Activated T-helper 1 cell treated with anti-CD3 and anti-CD28 coated beads, Interleukin-12 subunit alpha, Interleukin-12 subunit beta, Interleukin-2, Interleukin-4 antibody, amounts not matched to agents 30 ng/mL and 10 ng/mL and 1 ng/mL, durations not matched to agents 14 hours and 24 hours and 36 hours (primary cell): Measurements from ENCODE around the gene SEMA4D. TPM values are rescaled to one million over a fixed set of nuclear protein-coding genes. Genes with fewer than 3 reads are reported as not detected.
"Not testable (repeated sequence)": the region's sequence is repeated elsewhere in the genome, so short reads cannot be mapped to it uniquely, and the experiment has no call there.

ENCODE experiments used
- DNase-seq: peaks from one replicate; pipeline ENCODE4 v3.0.0; 2021; ENCODE audit warnings: low spot score
- H3K27ac Mint-ChIP-seq: one replicate; pipeline ENCODE4 v1.8.0; 2021; ENCODE audit warnings: mild to moderate bottlenecking, mixed read lengths
- H3K27me3 Mint-ChIP-seq: one replicate; pipeline ENCODE4 v1.8.0; 2022; ENCODE audit warnings: mild to moderate bottlenecking, moderate library complexity, mixed read lengths; ENCODE audit not compliant: insufficient read depth
- H3K36me3 Mint-ChIP-seq: one replicate; pipeline ENCODE4 v1.8.0; 2021; ENCODE audit warnings: low read depth, mixed read lengths
- H3K4me1 Mint-ChIP-seq: one replicate; pipeline ENCODE4 v1.8.0; 2021; ENCODE audit warnings: low read depth, mixed read lengths
- H3K4me3 Mint-ChIP-seq: one replicate; pipeline ENCODE4 v1.8.0; 2021; ENCODE audit warnings: mild to moderate bottlenecking, moderate library complexity, mixed read lengths
- H3K9me3 Mint-ChIP-seq: one replicate; pipeline ENCODE4 v1.8.0; 2021; ENCODE audit warnings: mixed read lengths
- intact Hi-C: fragments of 100-400 bp; cut with micrococcal nuclease; formaldehyde crosslinking; loops from one replicate; pipeline ENCODE4 v1.15.1; 2024
- total RNA-seq: library from RNA; stranded (reverse); gene quantifications from 2 replicates; pipeline ENCODE4 v1.2.3, GENCODE V29; 2022

The SEMA4D gene
- total RNA-seq, 1 donor from 2014 or later = 388 TPM

DNA sequence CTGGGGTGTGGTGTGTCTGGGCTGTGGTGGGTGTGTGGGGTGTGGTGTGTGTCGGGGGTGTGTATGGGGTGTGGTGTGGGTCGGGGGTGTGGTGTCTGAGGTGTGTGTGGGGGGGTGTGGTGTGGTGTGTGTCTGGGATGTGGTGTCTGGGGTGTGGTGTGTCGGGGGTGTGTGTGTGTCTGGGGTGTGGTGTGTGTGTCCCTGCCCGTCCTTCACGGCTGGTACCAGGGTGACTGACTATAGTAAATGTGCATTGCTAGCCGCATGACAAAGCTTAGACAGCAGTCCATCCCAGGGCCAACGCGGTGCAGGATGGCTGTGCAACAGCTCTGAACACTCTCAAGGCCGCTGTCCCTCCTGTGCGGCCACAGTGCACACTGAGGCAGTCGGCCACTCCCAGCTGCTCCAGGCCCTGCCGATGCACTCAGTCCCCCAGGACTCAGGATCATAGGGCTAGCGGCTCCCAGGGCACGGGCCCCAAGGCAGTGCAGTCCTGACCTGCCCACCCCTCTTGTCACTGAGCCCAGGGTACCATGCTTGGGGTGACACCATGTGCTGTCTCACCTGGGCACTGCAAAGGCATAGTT, 125.6 kb downstream of the SEMA4D start:
- Mint-ChIP-seq H3K4me3 (no peak overlapping the region), H3K4me1 (peaks cover 24% of the 10 kb centered on the region), H3K36me3 (peaks cover 18% of the 10 kb centered on the region), H3K9me3 (no peaks in the 10 kb centered on the region), H3K27ac (peak overlapping the region; percentile 64), H3K27me3 (no peaks in the 10 kb centered on the region)
- intact Hi-C loops = no loop called here
- peak; percentile 27 for DNase-seq

DNA sequence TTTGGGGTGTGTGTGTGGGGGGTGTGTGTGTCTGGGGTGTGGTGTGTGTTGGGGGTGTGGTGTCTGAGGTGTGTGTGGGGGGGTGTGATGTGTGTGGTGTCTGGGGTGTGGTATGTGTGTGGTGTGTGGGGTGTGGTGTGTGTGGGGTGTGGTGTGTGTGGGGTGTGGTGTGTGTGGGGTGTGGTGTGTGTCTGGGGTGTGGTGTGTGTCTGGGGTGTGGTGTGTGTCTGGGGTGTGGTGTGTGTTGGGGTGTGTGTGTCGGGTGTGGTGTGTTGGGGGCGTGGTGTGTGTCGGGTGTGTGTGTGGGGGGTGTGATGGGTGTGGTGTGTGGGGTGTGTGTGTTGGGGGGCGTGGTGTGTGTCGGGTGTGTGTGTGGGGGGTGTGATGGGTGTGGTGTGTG, 126.1 kb downstream of the SEMA4D start:
- intact Hi-C loops = not testable (repeated sequence)

DNA sequence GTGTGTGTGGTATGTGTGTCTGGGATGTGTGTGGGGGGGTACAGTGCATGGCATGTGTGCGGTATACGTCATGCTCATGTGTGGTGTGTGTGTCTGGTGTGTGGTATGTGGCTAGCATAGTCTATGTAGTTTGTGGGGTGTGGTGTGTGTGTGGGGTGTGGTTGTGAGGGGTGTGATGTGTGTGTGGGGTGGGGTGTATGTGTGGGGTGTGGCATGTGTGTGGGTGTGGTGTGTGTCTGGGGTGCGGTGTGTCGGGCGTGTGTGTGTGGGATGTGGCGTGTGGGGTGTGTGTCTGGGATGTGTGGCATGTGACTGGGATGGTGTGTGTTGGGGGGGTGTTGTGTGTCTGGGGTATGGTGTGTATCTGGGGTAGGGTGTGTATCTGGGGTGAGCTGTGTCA, 127.3 kb downstream of the SEMA4D start:
- no peaks in the 10 kb centered on the region for H3K27me3 Mint-ChIP-seq
- H3K9me3 Mint-ChIP-seq = no peaks in the 10 kb centered on the region
- no peak for DNase-seq
- no peak overlapping the region for H3K4me3 Mint-ChIP-seq
- peaks cover 4% of the 10 kb centered on the region for H3K36me3 Mint-ChIP-seq
- intact Hi-C loops = no loop called here
- no peak overlapping the region for H3K27ac Mint-ChIP-seq
- H3K4me1 Mint-ChIP-seq = peaks cover 9% of the 10 kb centered on the region

More for the DNA sequence above, 126.1 kb downstream of the SEMA4D start:
- H3K9me3 Mint-ChIP-seq, H3K27me3 Mint-ChIP-seq, DNase-seq, H3K27ac Mint-ChIP-seq, H3K4me3 Mint-ChIP-seq: not testable (repeated sequence)
- peaks cover 19% of the 10 kb centered on the region for H3K4me1 Mint-ChIP-seq
- H3K36me3 Mint-ChIP-seq = peaks cover 13% of the 10 kb centered on the region

DNA sequence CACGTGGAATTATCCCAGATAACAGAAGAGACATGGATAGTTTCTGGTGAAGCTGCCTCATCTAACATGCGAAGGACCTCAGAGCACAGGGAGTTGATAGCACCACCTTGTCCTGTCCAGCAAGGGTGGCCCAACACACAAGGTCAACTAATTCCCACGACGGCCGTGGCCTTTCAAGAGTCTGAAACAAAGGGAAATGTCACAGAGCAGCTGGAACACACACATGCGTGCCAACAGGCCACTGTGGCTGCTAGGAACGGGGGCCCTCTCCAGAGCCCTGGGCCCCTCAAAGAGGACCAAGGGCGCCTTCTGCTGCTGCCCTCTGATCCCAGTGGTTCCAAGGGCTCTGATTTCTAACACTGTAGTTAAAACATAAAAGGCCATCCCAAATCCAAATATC, 128.9 kb downstream of the SEMA4D start:
- no peaks in the 10 kb centered on the region for H3K27me3 Mint-ChIP-seq
- no peak overlapping the region for H3K4me3 Mint-ChIP-seq
- no peaks in the 10 kb centered on the region for H3K9me3 Mint-ChIP-seq
- no peaks in the 10 kb centered on the region for H3K4me1 Mint-ChIP-seq
- intact Hi-C loops = no loop called here
- H3K36me3 Mint-ChIP-seq = peaks cover 2% of the 10 kb centered on the region
- DNase-seq = no peak
- no peak overlapping the region for H3K27ac Mint-ChIP-seq

DNA sequence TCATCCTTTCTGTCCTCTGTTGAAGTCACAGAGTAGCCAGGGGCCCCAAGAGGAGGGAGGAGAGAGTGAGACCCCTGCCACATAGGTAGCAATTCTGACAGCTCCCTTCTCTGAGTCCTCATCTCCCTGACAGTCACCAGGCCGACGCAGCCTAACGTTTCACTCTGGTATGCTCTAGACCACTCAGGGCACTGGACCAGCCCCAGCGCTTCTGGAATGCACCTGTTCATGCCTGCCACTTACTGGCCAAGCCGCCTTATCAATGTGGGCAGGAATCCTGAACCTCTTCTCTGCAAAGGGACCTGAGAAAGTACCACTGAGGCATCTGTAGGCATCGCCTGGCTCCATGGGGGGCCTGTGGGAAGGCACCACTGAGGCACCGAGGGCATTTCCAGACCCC, 129.4 kb downstream of the SEMA4D start:
- no peak overlapping the region for H3K27ac Mint-ChIP-seq
- no peak overlapping the region for H3K4me3 Mint-ChIP-seq
- H3K36me3 Mint-ChIP-seq = peaks cover 2% of the 10 kb centered on the region
- no peaks in the 10 kb centered on the region for H3K4me1 Mint-ChIP-seq
- no peaks in the 10 kb centered on the region for H3K9me3 Mint-ChIP-seq
- intact Hi-C loops = no loop called here
- no peaks in the 10 kb centered on the region for H3K27me3 Mint-ChIP-seq
- DNase-seq = no peak

DNA sequence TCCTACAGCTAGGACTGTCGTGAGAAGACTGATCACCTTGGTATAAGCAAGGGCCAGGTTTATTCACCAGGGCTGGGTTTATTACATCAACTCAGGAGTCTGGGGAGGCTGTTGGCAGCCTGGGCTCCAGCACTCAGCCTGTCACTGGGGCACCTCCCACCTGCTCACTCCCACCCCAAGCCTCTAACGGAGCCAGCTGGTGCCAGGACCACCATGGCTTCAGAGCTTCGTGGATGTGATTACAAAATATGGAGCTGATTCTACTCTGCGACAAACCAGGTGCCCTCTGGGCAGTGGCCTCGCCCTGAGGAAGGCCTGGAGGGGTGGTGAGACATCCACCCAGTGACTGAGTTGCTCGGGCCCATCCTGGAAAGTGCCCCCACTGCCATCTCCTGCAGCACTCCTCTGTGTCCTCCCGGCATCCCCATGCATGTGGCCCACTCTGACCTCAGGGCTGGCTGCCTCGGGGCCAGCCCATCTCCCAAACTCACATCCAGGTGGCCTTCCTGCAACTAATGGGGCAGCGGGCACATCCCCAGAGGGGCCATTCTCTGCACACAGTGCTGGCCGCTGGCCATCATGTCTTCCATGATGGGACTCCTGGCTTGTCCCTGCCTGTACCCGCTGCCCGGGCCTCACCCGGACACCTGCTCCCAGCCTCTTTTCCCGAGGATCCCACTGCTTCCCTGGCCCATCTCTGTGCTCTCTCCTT, 130.0 kb downstream of the SEMA4D start:
- DNase-seq = no peak
- intact Hi-C loops = no loop called here
- Mint-ChIP-seq H3K9me3 (no peaks in the 10 kb centered on the region), H3K4me1 (no peaks in the 10 kb centered on the region), H3K36me3 (peaks cover 2% of the 10 kb centered on the region), H3K27me3 (no peaks in the 10 kb centered on the region), H3K27ac (peak overlapping the region; percentile 19), H3K4me3 (no peak overlapping the region)

DNA sequence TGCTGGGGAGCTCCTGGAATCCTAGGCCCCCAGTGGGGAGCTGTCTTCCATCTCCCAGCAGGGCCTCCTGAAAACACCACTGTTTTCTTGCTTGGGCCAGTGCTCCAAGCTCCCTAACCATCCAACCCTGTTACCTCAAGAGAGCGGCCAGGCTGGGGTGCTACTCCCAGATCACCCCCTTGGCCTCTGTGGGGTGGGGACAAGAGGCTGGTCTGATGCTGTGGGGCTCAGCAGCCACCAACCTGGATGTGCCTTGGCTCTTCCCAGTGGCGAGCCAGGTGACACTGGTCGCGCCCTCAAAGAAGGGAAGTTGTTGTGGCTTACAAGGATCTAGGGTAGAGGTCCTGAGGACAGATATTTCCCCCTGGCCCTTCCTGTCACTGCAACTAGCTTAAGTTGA, 130.6 kb downstream of the SEMA4D start:
- peaks cover 2% of the 10 kb centered on the region for H3K36me3 Mint-ChIP-seq
- intact Hi-C loops = no loop called here
- no peak overlapping the region for H3K4me3 Mint-ChIP-seq
- no peaks in the 10 kb centered on the region for H3K4me1 Mint-ChIP-seq
- no peaks in the 10 kb centered on the region for H3K9me3 Mint-ChIP-seq
- no peak for DNase-seq
- H3K27me3 Mint-ChIP-seq = no peaks in the 10 kb centered on the region
- H3K27ac Mint-ChIP-seq = no peak overlapping the region

DNA sequence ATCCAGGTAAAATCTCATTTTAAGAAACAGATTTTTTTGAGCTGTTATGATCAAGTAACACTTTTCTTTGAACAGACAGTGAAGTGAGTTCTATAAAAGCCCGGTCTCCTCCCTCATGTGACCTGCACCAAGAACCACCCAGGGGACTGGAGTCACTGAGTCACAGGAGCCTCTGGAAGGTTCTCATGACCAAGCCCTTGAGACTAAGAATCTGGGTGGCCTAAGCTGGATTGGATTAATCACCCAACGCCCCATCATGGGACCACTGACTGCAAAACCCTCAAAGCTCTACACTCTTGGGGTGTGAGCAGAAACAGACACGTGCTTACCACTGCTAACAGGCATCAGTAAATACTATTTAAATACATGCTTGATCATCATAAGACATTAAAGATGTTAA, 131.2 kb downstream of the SEMA4D start:
- no peak for DNase-seq
- H3K4me3 Mint-ChIP-seq = no peak overlapping the region

DNA sequence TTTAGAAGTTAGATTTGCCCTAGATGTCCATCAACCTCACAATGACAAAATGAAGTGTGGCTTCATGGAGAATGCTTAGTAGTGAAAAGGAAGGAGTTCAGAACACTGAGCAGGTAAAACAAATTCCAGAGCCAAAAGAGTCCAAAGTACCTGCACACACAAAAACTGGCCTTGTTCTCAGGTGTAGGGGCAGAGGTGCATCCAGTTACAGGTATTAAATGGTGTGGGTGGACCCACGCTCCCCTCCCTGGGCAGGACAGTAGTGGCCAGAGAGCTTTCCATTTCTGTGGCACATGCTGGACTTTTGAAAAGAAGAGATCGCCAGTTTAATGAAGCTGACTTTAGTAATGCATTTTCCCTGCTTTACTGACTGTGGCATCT, 132.4 kb downstream of the SEMA4D start:
- Mint-ChIP-seq H3K27me3 (no peaks in the 10 kb centered on the region), H3K36me3 (peaks cover 12% of the 10 kb centered on the region), H3K27ac (no peak overlapping the region), H3K4me3 (no peak overlapping the region), H3K9me3 (no peaks in the 10 kb centered on the region), H3K4me1 (no peaks in the 10 kb centered on the region)
- intact Hi-C loops = no loop called here
- no peak for DNase-seq

More for the DNA sequence above, 131.2 kb downstream of the SEMA4D start:
- Mint-ChIP-seq H3K9me3 (no peaks in the 10 kb centered on the region), H3K27me3 (no peaks in the 10 kb centered on the region), H3K4me1 (no peaks in the 10 kb centered on the region), H3K27ac (no peak overlapping the region), H3K36me3 (no peaks in the 10 kb centered on the region)
- intact Hi-C loops = no loop called here

DNA sequence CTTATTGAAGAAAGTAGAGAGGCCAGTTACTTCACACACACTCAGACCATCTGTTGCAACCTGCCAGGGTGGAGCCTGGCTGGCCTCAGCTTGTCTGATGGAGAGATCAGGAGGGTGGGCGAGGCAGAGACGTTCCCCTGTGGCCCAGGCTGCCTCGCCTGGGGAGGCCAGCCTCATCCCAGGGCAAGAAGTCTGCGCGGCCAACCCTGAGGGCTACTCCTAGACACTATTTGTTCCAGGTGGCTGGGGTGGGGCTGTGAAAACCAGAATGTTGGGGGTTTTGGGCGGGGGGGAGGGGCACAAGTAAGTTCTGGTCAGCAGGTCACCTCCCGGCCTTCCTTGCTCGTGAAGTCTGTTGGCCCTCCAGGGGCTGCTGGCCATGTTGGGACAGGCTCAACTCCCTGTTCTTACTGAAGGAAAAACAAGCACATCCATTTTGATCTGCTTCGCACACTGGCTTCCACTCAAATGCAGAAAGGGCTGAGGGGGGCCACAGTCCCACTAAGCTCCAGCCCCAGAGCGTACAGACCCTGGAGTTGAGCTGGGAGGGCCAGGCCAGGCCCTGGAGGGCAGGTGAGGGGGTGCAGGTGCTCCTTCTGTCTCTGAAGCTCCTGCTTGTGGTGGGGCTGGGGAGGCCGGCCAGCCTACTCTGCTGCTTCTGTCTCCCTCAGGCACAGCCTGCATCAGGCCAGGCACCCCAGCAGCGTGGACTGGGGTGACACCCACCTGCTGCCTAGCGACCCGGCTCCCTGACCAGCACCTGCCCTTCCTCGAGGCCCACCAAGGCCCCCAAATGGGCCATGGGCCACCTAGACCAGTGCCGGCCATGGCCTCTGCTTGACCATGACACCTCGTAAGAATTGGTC, 133.0 kb downstream of the SEMA4D start:
- peaks cover 17% of the 10 kb centered on the region for H3K36me3 Mint-ChIP-seq
- H3K27me3 Mint-ChIP-seq = no peaks in the 10 kb centered on the region
- H3K4me3 Mint-ChIP-seq = no peak overlapping the region
- intact Hi-C loops = no loop called here
- peaks cover 2% of the 10 kb centered on the region for H3K4me1 Mint-ChIP-seq
- no peak for DNase-seq
- no peak overlapping the region for H3K27ac Mint-ChIP-seq
- no peaks in the 10 kb centered on the region for H3K9me3 Mint-ChIP-seq

DNA sequence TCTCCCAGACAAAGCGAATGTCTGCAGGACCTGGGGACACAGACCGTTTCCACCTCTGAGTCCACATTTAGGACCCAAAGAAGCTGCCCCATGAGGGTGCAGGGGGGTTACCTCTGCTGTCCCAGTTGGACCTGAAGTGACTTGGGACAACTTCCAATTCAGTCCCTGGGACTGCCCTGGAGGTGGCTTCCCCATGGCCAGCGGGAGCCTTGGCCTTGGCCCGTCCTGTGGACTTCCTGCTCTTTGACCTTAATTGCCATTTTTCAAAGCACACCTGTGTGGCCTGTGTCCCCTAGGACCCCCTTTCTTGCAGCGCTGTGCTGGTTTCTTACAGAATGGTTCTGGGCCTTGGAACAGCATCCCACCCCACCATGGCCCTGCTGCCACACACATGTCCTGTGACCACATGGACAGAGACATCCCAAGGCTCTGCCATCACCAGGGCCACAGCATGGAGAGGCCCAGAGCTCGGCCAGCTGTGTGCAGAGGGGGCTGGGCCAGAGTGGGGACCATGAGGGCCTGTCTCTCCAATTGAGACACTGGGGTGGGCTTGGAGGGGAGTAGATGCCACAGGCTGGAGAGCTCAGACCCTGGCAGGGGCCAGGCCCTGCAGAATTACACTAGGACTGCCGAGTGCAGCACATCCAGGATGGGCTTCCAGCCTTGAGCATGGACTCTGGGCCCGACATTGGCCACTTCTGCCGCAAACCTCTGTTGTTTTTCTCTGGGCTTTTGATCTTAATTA, 133.8 kb downstream of the SEMA4D start:
- Mint-ChIP-seq H3K36me3 (peaks cover 21% of the 10 kb centered on the region), H3K9me3 (no peaks in the 10 kb centered on the region), H3K27me3 (no peaks in the 10 kb centered on the region), H3K27ac (no peak overlapping the region), H3K4me3 (no peak overlapping the region), H3K4me1 (peaks cover 6% of the 10 kb centered on the region)
- intact Hi-C loops = no loop called here
- DNase-seq = no peak

DNA sequence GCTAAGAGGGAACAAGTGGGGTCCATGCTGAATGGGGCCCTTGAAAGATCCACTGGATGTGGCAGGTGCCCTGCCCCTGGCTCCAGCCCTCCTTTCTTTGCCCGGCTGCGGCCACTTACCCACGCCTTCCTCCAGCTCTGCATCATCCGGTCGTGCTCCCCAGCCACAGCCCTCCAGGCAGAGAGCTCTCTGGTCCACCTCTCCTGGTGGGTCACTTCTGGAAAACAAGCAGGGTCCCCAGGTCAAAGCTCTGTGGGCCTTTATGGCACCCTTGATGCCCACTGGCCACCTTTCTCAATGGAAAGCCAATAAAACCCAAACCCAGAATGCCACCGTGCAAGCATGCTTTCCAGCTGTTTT, 134.6 kb downstream of the SEMA4D start:
- Mint-ChIP-seq H3K9me3 (no peaks in the 10 kb centered on the region), H3K36me3 (peaks cover 28% of the 10 kb centered on the region), H3K4me1 (peaks cover 6% of the 10 kb centered on the region), H3K4me3 (no peak overlapping the region), H3K27me3 (no peaks in the 10 kb centered on the region), H3K27ac (no peak overlapping the region)
- intact Hi-C loops = no loop called here
- no peak for DNase-seq
